ENCODE results near the gene SPESP1. TPM values are rescaled to one million over a fixed set of nuclear protein-coding genes. Genes with fewer than 3 reads are reported as not detected.

Gene SPESP1
- total RNA-seq = 1.7 and 9.8 TPM in 2 replicates

DNA sequence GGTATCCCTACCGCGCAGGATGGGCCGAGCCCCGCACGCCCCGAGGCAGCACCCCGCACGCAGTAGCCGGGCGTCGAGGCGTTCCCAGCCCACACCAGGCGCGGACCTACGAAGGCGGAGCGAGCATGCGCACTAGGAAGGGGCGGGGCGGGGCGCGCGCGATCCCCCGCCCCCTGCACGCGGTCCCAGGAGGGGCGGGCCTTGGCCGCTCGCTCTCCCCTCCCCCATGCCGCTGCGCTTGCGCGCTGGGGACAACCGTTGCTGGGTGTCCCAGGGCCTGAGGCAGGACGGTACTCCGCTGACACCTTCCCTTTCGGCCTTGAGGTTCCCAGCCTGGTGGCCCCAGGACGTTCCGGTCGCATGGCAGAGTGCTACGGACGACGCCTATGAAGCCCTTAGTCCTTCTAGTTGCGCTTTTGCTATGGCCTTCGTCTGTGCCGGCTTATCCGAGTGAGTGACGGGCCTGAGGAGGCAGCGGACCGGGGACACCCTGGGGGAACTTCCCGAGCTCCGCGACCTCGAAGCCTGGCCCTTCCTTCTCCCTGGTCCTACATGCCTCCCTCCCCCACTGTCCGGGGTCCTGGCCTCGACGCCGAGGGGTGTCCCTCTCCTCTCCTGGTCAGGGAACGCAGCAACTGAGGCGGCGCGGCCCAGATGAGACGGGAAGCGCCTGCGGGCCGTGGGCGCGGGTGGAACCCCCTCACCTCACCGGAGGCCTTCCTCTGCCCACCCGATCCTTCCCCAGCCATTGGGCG, at the start of gene SPESP1:
Gene SPESP1 (plus strand): TSS at position 258 of the 755 bp plus-strand sequence. CDS start 129 bp downstream, at position 387.

Other genes with a start within 250 kb of the SPESP1 start
- gene ANP32A, start 109.6 kb upstream of the SPESP1 start, total RNA-seq = 53.8 and 58.0 TPM in 2 replicates
- gene NOX5, start 84.2 kb downstream of the SPESP1 start, total RNA-seq = 0.23 and 0.39 TPM in 2 replicates
- gene GLCE, start 230.1 kb downstream of the SPESP1 start, total RNA-seq = 8.4 and 17.3 TPM in 2 replicates

Measured in smooth muscle cell of the pulmonary artery (primary cell).